HPDE6-E6E7 (cell line): Measurements from ENCODE around the gene PTPRJ.
"Not testable (repeated sequence)": the region's sequence is repeated elsewhere in the genome, so short reads cannot be mapped to it uniquely, and the experiment has no call there.

Experiments
- DNase-seq: peaks from one replicate; pipeline ENCODE4 v3.0.0; 2011; ENCODE audit warnings: missing footprints; ENCODE audit errors: extremely low spot score

Gene PTPRJ

GRCh38 chr11:48161951-48162884 lies 181.9 kb downstream of the PTPRJ start:
- DNase-seq = no peak

DNA sequence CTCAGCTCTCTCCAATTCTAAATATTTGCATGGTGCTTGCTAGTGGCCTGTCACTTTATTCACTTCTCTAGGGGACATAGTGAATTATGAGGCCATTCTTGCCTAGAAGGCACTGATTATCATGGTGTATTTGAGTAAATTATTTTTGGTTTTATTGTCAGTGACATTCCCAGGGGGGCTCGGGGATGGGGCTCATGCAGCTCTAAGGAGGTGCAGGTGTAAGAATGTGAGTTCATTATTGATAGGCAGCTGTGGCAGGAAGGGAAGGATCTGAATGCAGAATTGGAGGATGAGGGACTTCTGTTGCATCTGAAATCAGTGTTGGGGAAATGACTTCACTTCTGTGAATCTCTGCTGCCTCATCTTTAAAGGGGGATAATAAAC lies 182.5 kb downstream of the PTPRJ start:
- no peak for DNase-seq

DNA sequence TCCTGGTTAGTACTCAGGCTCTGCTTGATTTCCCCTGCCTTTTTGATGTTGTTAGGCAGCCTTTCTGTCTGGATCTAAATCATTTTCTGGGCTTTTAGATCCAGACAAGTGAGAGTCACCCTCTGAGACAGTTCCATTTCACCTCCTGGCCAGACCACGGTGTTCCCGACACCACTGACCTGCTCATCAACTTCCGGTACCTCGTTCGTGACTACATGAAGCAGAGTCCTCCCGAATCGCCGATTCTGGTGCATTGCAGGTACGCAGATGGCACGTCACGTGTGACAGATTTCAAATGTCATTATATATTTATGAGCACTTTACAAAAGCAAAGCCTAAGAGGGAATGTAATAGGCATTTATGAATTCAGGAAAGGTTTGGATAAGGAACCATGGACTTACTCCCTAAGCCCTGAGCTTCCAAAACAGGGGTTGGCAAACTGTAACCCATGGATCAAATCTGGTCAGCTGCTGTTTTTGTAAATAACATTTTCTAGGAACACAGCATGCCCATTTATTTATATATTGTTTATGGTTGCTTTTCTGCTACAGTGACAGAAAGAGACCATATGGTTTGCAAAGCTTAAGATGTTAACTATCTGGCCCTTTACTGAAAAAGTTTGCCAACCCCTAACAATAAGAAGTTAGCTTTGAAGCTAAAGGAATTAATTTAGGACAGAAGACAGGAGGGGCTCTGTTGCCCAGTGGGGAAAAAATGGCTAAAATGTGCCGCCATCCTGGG lies 183.2 kb downstream of the PTPRJ start:
- DNase-seq = no peak

DNA sequence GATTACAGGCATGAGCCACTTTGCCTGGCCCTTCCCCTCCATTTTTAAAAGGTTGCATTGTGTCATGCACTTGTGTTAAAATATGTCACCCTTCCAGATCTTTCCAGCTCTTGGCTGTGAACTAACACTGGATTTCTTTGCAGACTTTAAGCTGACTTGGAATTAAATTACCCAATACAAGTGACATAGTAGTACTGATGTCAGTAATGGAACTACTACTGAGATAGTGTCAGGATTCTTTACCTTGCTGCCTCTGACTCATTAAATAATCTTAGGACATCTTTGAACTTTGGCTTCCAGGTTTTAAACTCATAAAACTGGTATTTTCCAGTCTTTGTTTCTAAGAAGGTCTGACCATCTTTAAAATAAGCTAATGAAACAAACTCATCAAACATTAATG lies 184.5 kb downstream of the PTPRJ start:
- DNase-seq = no peak

DNA sequence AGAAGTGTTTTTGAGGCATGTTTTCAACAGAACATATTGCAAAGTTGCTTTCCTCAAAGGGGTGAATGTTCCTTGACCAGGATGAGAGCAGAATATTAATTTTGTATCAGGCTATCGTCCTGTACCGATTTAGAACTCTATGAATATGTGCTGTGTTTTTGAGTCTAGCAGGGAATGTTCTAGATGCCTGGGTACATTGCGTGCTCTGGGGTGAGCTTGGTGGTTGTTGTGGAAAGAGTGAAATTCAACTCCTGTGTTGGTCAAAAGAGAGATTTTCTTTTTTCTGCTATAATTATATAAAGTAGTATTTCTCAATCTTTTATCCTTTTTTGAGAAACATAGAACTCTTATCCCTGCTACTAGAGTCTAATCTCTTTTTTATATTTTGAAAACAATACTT lies 185.1 kb downstream of the PTPRJ start:
- DNase-seq = no peak

GRCh38 chr11:48167380-48167779 lies 187.0 kb downstream of the PTPRJ start:
- no peak for DNase-seq

GRCh38 chr11:48168815-48169214 lies 188.5 kb downstream of the PTPRJ start:
- no peak for DNase-seq

DNA sequence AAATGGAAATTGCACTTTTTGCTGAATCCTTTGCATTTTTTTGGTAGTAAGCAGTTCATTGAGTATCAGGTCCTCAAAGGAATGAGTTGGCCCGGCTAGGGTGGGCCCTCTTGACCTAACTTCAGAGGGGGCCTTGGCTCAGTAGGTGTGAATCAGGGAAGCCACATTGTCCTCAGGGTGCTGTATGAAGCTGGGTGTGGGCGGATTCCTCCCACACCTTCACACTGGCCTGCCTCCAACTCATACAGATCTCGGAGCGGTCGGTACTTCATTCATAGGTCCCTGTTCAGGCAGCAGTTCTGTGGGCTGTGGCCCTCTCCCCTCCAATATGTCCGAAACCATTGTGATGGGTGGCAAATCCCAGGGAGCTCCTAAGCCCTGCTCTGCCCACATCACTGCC lies 188.9 kb downstream of the PTPRJ start:
- no peak for DNase-seq

DNA sequence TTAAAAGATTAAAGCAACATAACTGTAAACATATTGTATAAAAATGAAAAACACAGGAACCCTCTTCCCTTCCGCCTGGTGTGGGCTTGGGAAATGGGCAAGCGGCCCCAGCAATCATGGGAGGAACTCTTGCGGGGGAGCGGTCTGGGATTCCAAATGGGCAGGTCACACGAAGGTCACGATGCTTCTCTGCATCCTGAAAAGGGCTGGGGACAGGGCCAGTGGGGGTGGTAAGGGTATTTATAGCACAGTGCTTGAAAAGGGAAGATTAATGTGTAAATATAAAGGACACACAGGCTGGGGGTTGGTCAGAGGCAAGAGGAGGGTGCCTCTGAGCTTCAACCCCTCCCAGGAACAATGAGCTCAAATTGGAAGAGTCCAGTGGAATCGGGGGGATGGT lies 189.4 kb downstream of the PTPRJ start:
- DNase-seq = no peak

DNA sequence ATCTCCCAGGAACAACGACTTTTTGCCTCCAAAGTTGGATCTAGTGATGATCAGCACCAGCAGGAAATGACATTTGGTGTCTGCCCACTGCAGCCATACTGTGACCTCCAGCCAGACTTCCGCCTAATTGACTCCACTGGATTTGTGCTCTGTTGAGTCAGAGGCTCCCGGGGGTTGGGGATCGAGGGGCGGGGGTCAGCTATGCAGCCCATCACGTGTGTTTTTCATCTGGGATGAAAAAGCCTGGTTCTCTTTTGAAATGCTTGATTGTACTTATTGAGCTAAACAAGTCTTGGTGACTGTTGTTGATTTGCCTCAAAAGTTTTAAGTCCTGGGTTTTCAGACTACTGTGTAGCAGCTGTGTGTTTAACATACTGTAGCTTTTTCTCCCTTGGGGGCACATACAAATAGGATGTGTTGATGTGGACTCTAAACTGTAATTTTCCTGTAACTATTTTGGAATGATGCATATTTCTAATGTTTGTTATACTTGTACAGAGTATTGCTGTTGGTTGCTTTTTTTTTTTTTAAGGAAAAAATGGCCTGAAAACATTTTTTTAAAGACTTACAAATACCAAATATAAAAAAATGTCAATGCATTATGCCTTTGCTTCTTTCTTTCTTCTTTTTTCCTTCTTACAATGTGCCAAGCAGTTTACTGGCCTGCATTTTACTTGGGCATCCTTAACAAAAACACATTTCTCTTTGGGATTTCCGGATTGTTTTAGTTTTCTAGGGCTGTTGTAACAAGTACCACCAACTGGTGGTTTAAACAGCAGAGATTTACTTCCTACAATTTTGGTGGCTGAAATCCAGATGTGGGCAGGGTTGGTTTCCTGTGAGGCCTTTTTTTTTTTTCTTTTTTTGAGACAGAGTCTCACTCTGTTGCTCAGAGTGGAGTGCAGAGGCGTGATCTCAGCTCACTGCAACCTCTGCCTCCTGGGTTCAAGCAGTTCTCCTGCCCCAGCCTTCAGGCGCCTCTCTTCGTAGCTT lies 190.2 kb downstream of the PTPRJ start:
- no peak for DNase-seq

- peak; percentile 69 for DNase-seq
Measured at GRCh38 chr11:48172818-48173609, 192.7 kb downstream of the PTPRJ start.

DNA sequence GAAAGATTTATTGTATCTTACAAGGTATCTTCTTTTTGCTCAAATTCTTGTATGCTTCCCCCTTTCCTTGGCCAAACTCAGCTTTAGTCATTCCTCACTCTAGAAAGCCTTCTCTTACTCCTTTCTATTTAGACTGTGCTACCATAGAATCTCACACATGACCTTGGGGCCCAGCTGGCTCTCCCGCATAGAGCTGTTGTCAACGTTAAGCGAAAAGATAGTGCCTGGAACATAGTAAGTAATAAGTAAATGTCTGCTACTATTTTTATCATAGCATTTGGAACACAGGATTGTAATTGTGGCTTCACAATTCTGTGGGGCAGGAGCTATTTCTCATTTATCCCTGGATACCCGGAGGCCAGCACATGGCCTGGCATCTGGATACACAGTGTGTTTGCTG lies 197.3 kb downstream of the PTPRJ start:
- DNase-seq = no peak

- DNase-seq = no peak
Measured at GRCh38 chr11:48180627-48181026, 200.3 kb downstream of the PTPRJ start.

DNA sequence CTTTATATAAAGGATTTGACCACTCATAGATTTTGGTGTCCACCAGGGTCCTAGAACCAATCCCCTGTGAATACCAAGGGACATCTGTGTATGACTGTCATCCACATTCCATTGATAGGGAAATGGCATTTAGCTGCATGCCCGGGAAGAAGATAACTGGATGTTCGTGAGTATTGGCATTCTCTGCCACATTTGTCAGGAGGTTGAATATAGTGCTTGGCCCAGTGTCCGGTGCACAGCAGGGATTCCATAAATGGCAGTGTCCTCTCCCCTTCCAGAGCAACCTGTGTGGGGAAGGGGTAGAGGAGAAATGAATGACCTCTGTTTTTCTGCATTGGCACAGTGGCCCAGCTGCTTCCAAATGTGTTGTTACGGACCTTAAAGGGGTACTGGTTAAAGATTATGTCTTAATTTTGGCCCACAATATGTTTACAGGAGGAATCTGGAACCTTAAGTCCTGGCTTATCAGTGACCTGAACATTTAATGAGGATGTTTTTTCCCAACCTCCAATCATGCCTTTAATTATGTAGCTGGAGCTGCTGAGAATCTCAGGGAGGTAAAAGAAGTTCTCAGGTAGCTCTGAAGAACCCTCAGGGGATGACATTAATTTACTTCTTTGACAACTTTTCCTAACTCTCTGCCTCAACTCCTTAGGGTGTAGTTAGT lies 202.6 kb downstream of the PTPRJ start:
- no peak for DNase-seq

- DNase-seq = no peak
Measured at GRCh38 chr11:48184452-48184851, 204.1 kb downstream of the PTPRJ start.

DNA sequence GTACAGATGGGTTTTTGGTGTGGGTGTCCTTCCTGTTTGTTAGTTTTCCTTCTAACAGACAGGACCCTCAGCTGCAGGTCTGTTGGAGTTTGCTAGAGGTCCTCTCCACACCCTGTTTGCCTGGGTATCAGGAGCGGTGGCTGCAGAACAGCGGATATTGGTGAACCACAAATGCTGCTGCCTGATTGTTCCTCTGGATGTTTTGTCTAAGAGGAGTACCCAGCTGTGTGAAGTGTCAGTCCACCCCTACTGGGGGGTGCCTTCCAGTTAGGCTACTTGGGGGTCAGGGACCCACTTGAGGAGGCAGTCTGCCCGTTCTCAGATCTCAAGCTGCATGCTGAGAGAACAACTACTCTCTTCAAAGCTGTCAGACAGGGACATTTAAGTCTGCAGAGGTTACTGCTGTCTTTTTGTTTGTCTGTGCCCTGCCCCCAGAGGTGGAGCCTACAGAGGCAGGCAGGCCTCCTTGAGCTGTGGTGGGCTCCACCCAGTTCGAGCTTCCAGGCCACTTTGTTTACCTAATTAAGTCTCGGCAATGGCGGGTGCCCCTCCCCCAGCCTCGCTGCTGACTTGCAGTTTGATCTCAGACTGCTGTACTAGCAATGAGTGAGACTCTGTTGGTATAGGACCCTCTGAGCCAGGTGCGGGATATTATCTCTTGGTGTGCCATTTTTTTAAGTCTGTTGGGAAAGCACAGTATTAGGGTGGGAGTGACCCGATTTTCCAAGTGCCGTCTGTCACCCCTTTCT lies 210.7 kb downstream of the PTPRJ start:
- DNase-seq = not testable (repeated sequence)

GRCh38 chr11:48193876-48194275 lies 213.5 kb downstream of the PTPRJ start:
- DNase-seq = no peak

DNA sequence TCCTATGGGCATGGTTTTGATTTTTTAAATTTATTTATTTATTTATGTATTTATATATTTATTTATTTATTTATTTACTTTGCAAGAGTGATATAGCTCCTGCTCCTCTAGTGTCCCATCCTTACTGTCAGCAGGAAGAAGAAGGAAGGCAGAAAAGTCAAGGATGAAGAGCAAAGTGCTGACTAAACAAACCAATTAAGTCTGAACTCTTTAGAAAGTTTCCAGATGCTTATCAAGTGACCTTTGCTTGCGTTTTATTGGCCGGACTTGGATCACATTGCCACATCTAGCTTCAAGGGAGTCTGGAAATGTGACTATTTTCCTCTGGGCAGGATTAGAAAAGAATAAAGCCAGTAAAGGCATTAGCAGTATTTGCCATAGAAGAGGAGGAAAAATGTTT lies 227.5 kb downstream of the PTPRJ start:
- DNase-seq = no peak

- DNase-seq = no peak
Measured at GRCh38 chr11:48210052-48210451, 229.7 kb downstream of the PTPRJ start.

DNA sequence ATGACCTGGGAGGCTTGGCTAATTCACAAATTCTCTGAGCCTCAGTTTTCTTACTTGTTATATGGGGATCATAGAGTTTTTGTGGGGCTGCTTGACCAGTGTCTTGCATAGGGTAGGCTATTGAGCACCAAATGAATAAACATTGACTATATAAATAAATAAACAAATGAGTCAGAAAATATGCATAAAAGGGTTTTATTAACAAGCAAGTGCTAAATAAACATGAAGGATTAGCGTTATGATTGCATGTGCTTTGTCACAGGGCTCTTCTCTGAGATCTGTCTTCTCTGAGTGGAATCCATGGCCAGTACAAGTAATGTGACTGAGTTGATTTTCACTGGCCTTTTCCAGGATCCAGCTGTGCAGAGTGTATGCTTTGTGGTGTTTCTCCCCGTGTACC lies 236.2 kb downstream of the PTPRJ start, which contains the start of gene OR4B1:
Gene OR4B1, plus strand, starts transcription at position 301 of the 400 bp plus-strand sequence. Its CDS starts 0 bp downstream, at position 301.
- DNase-seq = no peak
